Measurements from ENCODE around the gene TRAF7. TPM values are rescaled to one million over a fixed set of nuclear protein-coding genes. Genes with fewer than 3 reads are reported as not detected.

Gene TRAF7
- total RNA-seq, 2 donors from 2014 or later = 34.1 to 54.8 TPM

DNA sequence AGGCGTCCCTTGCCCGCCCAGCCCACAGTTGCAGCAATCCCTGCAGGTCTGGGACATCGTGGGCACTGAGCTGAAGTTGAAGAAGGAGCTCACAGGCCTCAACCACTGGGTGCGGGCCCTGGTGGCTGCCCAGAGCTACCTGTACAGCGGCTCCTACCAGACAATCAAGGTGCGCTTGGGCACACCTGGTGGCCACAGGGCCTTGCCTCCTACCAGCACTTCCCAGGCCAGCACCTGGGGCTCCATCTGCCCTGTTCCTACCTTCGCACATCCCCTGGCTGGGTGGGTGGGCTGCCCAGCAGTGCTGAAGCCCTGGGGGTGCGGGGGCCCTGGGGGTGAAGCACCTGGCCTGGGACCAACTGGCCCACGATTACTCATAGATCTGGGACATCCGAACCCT, 19.9 kb downstream of the TRAF7 start:
- Histone ChIP-seq H3K9me3 (no peaks in the 10 kb centered on the region), H3K36me3 (peaks cover 39% of the 10 kb centered on the region), H3K4me3 (no peak overlapping the region), H3K4me1 (ENCODE audit: control insufficient read depth in 1 of 2, low read depth in 2 of 2) (no peaks in the 10 kb centered on the region), H3K27ac (no peak overlapping the region), H3K27me3 (replicated peaks; ENCODE audit: insufficient read depth) (no peaks in the 10 kb centered on the region)
- no peak for DNase-seq (ENCODE audit: low spot score)
- ATAC-seq (ENCODE audit: insufficient number of reproducible peaks, low FRiP score, low read depth) = no peak
- TF ChIP-seq, protein P1, sequence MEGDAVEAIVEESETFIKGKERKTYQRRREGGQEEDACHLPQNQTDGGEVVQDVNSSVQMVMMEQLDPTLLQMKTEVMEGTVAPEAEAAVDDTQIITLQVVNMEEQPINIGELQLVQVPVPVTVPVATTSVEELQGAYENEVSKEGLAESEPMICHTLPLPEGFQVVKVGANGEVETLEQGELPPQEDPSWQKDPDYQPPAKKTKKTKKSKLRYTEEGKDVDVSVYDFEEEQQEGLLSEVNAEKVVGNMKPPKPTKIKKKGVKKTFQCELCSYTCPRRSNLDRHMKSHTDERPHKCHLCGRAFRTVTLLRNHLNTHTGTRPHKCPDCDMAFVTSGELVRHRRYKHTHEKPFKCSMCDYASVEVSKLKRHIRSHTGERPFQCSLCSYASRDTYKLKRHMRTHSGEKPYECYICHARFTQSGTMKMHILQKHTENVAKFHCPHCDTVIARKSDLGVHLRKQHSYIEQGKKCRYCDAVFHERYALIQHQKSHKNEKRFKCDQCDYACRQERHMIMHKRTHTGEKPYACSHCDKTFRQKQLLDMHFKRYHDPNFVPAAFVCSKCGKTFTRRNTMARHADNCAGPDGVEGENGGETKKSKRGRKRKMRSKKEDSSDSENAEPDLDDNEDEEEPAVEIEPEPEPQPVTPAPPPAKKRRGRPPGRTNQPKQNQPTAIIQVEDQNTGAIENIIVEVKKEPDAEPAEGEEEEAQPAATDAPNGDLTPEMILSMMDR (IDR thresholded peaks at IDR 0.05) = no peak

DNA sequence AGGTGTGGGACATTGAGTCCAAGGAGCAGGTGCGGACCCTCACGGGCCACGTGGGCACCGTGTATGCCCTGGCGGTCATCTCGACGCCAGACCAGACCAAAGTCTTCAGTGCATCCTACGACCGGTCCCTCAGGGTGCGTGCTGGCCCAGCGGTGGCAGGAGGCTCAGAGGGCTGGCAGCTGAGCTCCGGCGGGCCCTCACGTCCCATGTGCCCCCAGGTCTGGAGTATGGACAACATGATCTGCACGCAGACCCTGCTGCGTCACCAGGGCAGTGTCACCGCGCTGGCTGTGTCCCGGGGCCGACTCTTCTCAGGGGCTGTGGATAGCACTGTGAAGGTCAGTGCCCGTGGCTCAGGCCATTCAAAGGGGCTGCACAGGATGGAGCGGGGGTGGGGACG, 20.5 kb downstream of the TRAF7 start:
- no peaks in the 10 kb centered on the region for H3K9me3 ChIP-seq
- no peak overlapping the region for H3K27ac ChIP-seq
- DNase-seq (ENCODE audit: low spot score) (no peak), ATAC-seq (ENCODE audit: insufficient number of reproducible peaks, low FRiP score, low read depth) (no peak)
- TF ChIP-seq, protein P1 (IDR thresholded peaks at IDR 0.05) = no peak
- H3K4me3 ChIP-seq = no peak overlapping the region
- no peaks in the 10 kb centered on the region for H3K4me1 ChIP-seq (ENCODE audit: control insufficient read depth in 1 of 2, low read depth in 2 of 2)
- no peaks in the 10 kb centered on the region for H3K27me3 ChIP-seq (replicated peaks; ENCODE audit: insufficient read depth)
- peaks cover 39% of the 10 kb centered on the region for H3K36me3 ChIP-seq

DNA sequence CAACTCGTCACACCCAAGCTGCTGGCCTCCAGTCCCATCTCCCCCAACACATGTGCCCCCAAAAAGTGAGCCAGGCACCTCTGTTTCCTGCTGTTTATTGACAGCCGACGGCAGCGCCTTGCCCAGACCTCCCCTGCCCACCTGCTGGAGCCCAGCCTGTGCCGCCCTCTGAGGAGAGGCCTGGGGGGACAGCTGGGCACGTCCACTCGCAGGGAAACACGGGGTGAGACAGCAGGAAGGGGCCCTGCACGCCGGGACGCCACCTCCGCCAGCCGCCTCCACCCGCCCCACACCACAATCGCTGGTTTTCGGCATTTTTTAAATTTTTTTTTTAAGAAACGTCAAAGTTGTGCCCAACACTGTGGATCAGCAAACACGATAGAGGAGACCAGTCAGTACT, 21.5 kb downstream of the TRAF7 start:
- no peak overlapping the region for H3K27ac ChIP-seq
- peaks cover 35% of the 10 kb centered on the region for H3K36me3 ChIP-seq
- no peak overlapping the region for H3K4me3 ChIP-seq
- DNase-seq (ENCODE audit: low spot score) (no peak), ATAC-seq (ENCODE audit: insufficient number of reproducible peaks, low FRiP score, low read depth) (no peak)
- no peaks in the 10 kb centered on the region for H3K4me1 ChIP-seq (ENCODE audit: control insufficient read depth in 1 of 2, low read depth in 2 of 2)
- no peaks in the 10 kb centered on the region for H3K27me3 ChIP-seq (replicated peaks; ENCODE audit: insufficient read depth)
- H3K9me3 ChIP-seq = no peaks in the 10 kb centered on the region
- TF ChIP-seq, protein P1 (IDR thresholded peaks at IDR 0.05) = no peak

DNA sequence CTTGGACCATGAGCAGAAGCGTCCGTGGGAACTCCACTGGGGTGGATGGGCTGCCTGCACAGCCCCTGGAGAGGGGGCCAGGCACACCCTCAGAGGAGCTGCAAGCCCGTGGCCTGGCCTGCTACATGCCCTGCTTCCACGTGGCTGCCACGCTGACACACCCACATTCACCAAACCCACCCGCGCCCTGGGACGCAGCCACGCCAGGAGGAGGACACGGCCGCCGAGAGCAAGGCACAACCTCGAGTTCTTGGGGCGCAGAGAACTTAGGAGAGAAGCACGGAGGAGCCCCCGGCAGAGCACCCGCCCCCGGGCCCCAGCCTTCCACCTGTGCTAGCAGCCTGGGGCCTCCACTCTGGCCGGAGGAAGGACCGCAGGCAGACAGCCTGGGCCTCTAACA, 22.0 kb downstream of the TRAF7 start:
- no peaks in the 10 kb centered on the region for H3K9me3 ChIP-seq
- ATAC-seq (ENCODE audit: insufficient number of reproducible peaks, low FRiP score, low read depth) (no peak), DNase-seq (ENCODE audit: low spot score) (no peak)
- H3K27ac ChIP-seq = no peak overlapping the region
- H3K27me3 ChIP-seq (replicated peaks; ENCODE audit: insufficient read depth) = no peaks in the 10 kb centered on the region
- TF ChIP-seq, protein P1 (IDR thresholded peaks at IDR 0.05) = no peak
- no peaks in the 10 kb centered on the region for H3K4me1 ChIP-seq (ENCODE audit: control insufficient read depth in 1 of 2, low read depth in 2 of 2)
- no peak overlapping the region for H3K4me3 ChIP-seq
- H3K36me3 ChIP-seq = peaks cover 35% of the 10 kb centered on the region

DNA sequence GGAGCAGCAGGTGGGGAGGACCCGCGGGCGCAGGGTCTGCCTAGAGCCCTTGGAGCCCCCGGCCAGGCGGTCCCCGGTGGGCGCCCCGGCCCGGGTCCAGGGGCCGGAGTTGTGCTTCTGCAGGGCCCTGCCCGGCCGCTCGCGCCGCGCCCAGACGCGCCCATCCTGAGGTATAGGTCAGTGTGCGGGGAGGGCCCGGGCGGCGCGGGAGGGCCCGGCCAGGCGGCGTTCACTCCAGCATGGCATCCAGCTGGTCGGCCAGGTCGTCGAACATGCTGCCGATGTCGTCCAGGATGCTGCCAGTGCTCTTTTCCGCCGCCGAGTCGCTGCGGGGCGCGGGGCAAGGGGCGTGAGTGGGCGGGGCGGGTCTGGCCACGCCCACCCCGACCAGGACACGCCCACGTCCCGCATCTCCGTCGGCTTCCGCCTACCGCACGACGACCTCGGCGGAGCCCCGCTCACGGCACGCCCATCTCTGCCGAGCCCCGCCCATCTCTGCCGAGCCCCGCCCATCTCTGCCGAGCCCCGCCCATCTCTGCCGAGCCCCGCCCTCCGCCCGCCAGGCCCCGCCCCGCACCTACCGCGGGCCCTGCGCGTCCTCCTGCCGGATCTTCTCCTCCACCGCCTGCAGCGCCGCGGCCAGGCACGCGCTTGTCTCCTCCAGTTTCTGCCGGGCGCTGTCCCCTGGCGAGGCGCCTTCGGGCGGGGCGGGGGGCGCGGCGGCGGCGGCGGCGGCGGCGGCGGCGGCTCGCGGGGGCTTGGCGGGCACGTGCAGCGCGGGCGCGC, 22.9 kb downstream of the TRAF7 start:
- H3K27me3 ChIP-seq (replicated peaks; ENCODE audit: insufficient read depth) = no peaks in the 10 kb centered on the region
- ATAC-seq (ENCODE audit: insufficient number of reproducible peaks, low FRiP score, low read depth) (no peak), DNase-seq (ENCODE audit: low spot score) (no peak)
- no peaks in the 10 kb centered on the region for H3K4me1 ChIP-seq (ENCODE audit: control insufficient read depth in 1 of 2, low read depth in 2 of 2)
- no peak overlapping the region for H3K4me3 ChIP-seq
- H3K36me3 ChIP-seq = peaks cover 29% of the 10 kb centered on the region
- H3K27ac ChIP-seq = no peak overlapping the region
- TF ChIP-seq, protein P1 (IDR thresholded peaks at IDR 0.05) = no peak
- no peaks in the 10 kb centered on the region for H3K9me3 ChIP-seq
